Endodermal cell (in vitro differentiated cells): Measurements from ENCODE around the gene CUL4A. TPM values are rescaled to one million over a fixed set of nuclear protein-coding genes. Genes with fewer than 3 reads are reported as not detected.

Source experiments
- DNase-seq: peaks from one replicate; pipeline ENCODE4 v3.0.0-alpha.2; 2017
- H3K27ac ChIP-seq: 2 replicates; pipeline ENCODE4 v1.5.1; 2013; ENCODE audit warnings: mild to moderate bottlenecking, low read depth, low read length, moderate library complexity
- H3K27me3 ChIP-seq: 2 replicates; pipeline ENCODE4 v1.6.1; 2013; ENCODE audit warnings: mild to moderate bottlenecking, low read length, moderate library complexity; ENCODE audit not compliant: insufficient read depth, control insufficient read depth, poor library complexity, severe bottlenecking
- H3K36me3 ChIP-seq: 2 replicates; pipeline ENCODE4 v1.7.0; 2013; ENCODE audit warnings: mild to moderate bottlenecking, low read length, moderate library complexity; ENCODE audit not compliant: control insufficient read depth, insufficient read depth
- H3K4me1 ChIP-seq: one replicate; pipeline ENCODE4 v1.7.0; 2013; ENCODE audit warnings: low read length; ENCODE audit not compliant: control insufficient read depth, insufficient read depth
- H3K4me3 ChIP-seq: 2 replicates; pipeline ENCODE4 v1.5.1; 2013; ENCODE audit warnings: mild to moderate bottlenecking, low read length, moderate library complexity
- H3K9ac ChIP-seq: 2 replicates; pipeline ENCODE4 v1.6.1; 2013; ENCODE audit warnings: mild to moderate bottlenecking, low read length, moderate library complexity; ENCODE audit not compliant: poor library complexity, severe bottlenecking; ENCODE audit errors: extremely low read depth
- H3K9me3 ChIP-seq: 2 replicates; pipeline ENCODE4 v1.6.1; 2013; ENCODE audit warnings: mild to moderate bottlenecking, low read length, moderate library complexity; ENCODE audit not compliant: control insufficient read depth
- H3K27ac Mint-ChIP-seq: 2 replicates; pipeline ENCODE4 v1.8.0; 2020; ENCODE audit warnings: mixed read lengths
- H3K27me3 Mint-ChIP-seq: 2 replicates; pipeline ENCODE4 v1.8.0; 2021; ENCODE audit warnings: mild to moderate bottlenecking, mixed read lengths; ENCODE audit not compliant: insufficient read depth
- H3K36me3 Mint-ChIP-seq: 2 replicates; pipeline ENCODE4 v1.8.0; 2020; ENCODE audit warnings: low read depth, mixed read lengths
- H3K4me1 Mint-ChIP-seq: 2 replicates; pipeline ENCODE4 v1.8.0; 2020; ENCODE audit warnings: mixed read lengths
- H3K4me3 Mint-ChIP-seq: 2 replicates; pipeline ENCODE4 v1.8.0; 2020; ENCODE audit warnings: mild to moderate bottlenecking, moderate library complexity, mixed read lengths
- H3K9me3 Mint-ChIP-seq: 2 replicates; pipeline ENCODE4 v1.8.0; 2020; ENCODE audit warnings: mild to moderate bottlenecking, mixed read lengths
- CTCF ChIP-seq: fragments of 200-600 bp; sonication (generic); conservative IDR thresholded peaks from 2 replicates; pipeline ENCODE4 v1.5.0; 2021; ENCODE audit warnings: antibody characterized with exemption, mild to moderate bottlenecking
- WGBS, 2 experiments: methylation state at CpG; one replicate each; pipeline versions ENCODE4 v1.1.5 to v1.1.7; 2013; ENCODE audit warnings: missing lambda C conversion rate in 2 of 2, mixed read lengths in 1 of 2; ENCODE audit not compliant: insufficient coverage in 1 of 2, insufficient read length in 1 of 2; 5-methylcytosine and 5-hydroxymethylcytosine counted together
- total RNA-seq, 2 donors: library from RNA; stranded (reverse); fragmentation: NEBNext Ultra II Directional in 1 of 2; extraction: Animal tissue kit (Norgen Biotek cat#: 25700) in 1 of 2; gene quantifications; 2 replicates in 1 of 2; 3 replicates in 1 of 2; pipeline ENCODE4 v1.2.1, GENCODE V29; 2021

Gene CUL4A
- total RNA-seq, 2 donors from 2014 or later, result 92.9 to 99.4 TPM

DNA sequence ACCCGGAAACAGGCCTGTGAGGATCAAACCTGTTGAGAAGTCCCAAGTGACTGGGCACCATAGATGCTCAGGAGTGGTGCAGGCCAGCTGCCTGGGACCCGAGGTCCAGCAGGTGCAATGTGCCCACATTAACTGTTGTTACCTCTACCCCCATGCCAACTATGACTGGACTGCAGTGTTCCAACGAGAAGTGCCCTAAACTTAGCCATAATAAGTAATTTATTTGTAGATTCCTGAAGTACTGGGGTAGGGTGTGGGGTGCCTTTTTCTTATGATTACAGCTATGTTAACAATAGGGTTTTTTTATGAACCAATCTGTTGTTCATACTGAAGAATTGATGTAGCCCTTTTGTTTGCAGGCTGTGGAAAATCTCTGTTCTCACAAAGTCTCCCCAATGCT lies 9.2 kb downstream of the CUL4A start:
- H3K27ac ChIP-seq, result no peak overlapping the region
- Mint-ChIP-seq H3K27me3 (no peaks in the 10 kb centered on the region), H3K4me1 (peaks cover 20% of the 10 kb centered on the region), H3K4me3 (no peak overlapping the region), H3K9me3 (no peaks in the 10 kb centered on the region), H3K27ac (peak overlapping the region; percentile 63), H3K36me3 (peaks cover 50% of the 10 kb centered on the region)
- H3K9ac ChIP-seq, result no peak overlapping the region
- 90 to 96% methylated on average over 2 of the region's 3 CpGs for WGBS, 2 experiments
- H3K9me3 ChIP-seq, result no peaks in the 10 kb centered on the region
- H3K4me1 ChIP-seq, result peaks cover 8% of the 10 kb centered on the region
- TF ChIP-seq CTCF, result no peak
- H3K4me3 ChIP-seq, result no peak overlapping the region
- peak; percentile 32 for DNase-seq
- H3K27me3 ChIP-seq, result no peaks in the 10 kb centered on the region
- peaks cover 62% of the 10 kb centered on the region for H3K36me3 ChIP-seq

DNA sequence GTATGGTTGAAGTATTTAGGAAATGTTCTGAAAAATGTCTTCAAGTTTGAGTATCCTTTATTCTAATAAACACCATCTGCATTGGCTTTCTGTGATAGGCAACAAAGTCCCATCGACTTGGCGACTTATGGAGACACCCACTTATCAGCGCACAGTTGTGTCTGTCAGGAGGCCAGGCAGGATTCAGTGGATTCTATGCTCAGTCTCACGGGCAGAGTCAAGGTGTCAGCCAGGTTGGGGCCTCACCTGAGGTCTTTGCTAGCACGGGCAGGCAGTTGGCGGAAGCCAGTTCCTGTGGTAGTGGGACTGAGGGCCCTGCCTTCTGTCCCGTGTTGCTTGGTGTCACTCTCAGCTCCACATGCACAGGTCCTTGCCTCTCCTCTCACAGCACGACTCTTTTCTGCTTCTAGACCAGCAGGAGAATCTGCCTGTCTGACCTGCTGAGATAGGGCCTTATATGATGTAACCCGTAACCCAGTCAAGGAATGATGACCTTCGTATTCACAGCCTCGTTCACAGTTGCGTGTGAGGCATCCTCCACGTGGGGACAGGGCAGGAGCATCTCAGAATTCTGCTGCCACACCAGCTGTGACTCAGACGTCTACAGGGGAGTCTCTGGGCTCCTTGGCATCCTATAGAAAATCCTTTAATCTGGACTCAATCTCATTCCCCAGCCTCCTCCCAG lies 10.0 kb downstream of the CUL4A start:
- peaks cover 52% of the 10 kb centered on the region for H3K36me3 Mint-ChIP-seq
- peaks cover 64% of the 10 kb centered on the region for H3K36me3 ChIP-seq
- H3K4me1 Mint-ChIP-seq, result peaks cover 13% of the 10 kb centered on the region
- H3K27ac Mint-ChIP-seq, result peak overlapping the region; percentile 87
- H3K27ac ChIP-seq, result no peak overlapping the region
- H3K27me3 Mint-ChIP-seq, result no peaks in the 10 kb centered on the region
- H3K9me3 Mint-ChIP-seq, result no peaks in the 10 kb centered on the region
- no peak overlapping the region for H3K4me3 Mint-ChIP-seq
- H3K9ac ChIP-seq, result no peak overlapping the region
- H3K27me3 ChIP-seq, result no peaks in the 10 kb centered on the region
- no peak overlapping the region for H3K4me3 ChIP-seq
- no peak for TF ChIP-seq CTCF
- H3K9me3 ChIP-seq, result no peaks in the 10 kb centered on the region
- WGBS, 2 experiments, result 93 to 96% methylated on average over 13 to 14 of the region's 14 CpGs
- peaks cover 8% of the 10 kb centered on the region for H3K4me1 ChIP-seq
- peak; percentile 51 for DNase-seq

- Histone ChIP-seq H3K27me3 (no peaks in the 10 kb centered on the region), H3K4me1 (peaks cover 8% of the 10 kb centered on the region), H3K4me3 (no peak overlapping the region), H3K9me3 (no peaks in the 10 kb centered on the region), H3K9ac (no peak overlapping the region), H3K27ac (no peak overlapping the region), H3K36me3 (peaks cover 72% of the 10 kb centered on the region)
- TF ChIP-seq CTCF, result no peak
- Mint-ChIP-seq H3K36me3 (peaks cover 60% of the 10 kb centered on the region), H3K4me3 (no peak overlapping the region), H3K9me3 (no peaks in the 10 kb centered on the region), H3K4me1 (peaks cover 13% of the 10 kb centered on the region), H3K27me3 (no peaks in the 10 kb centered on the region), H3K27ac (peak overlapping the region; percentile 48)
- 96 to 98% methylated on average over 13 of the region's 13 CpGs for WGBS, 2 experiments
- DNase-seq, result peak; percentile 42
Observed at GRCh38 chr13:113220141-113220598, 10.8 kb downstream of the CUL4A start.
